Karpas-422 (cell line): ENCODE measurements around the gene ZNF35. TPM values are rescaled to one million over a fixed set of nuclear protein-coding genes. Genes with fewer than 3 reads are reported as not detected.
"Not testable (repeated sequence)": the region's sequence is repeated elsewhere in the genome, so short reads cannot be mapped to it uniquely, and the experiment has no call there.

Experiments
- DNase-seq: peaks from one replicate; pipeline ENCODE4 v3.0.0-alpha.2; 2015
- H2AFZ ChIP-seq: fragments of 200-600 bp; sonication (generic); 2 replicates; pipeline ENCODE4 v1.6.1; 2014; ENCODE audit warnings: antibody characterized with exemption, low read length, mixed read lengths
- H3K27ac ChIP-seq: fragments of 200-600 bp; sonication (generic); 2 replicates; pipeline ENCODE4 v1.5.1; 2014; ENCODE audit warnings: mild to moderate bottlenecking, low read length, moderate library complexity
- H3K27me3 ChIP-seq: fragments of 200-600 bp; sonication (generic); 2 replicates; pipeline ENCODE4 v1.6.1; 2014; ENCODE audit warnings: low read length, mixed read lengths
- H3K36me3 ChIP-seq: fragments of 200-600 bp; sonication (generic); 2 replicates; pipeline ENCODE4 v1.6.1; 2014; ENCODE audit warnings: low read length, mixed read lengths; ENCODE audit not compliant: insufficient read depth
- H3K4me1 ChIP-seq: fragments of 200-600 bp; sonication (generic); 2 replicates; pipeline ENCODE4 v1.6.1; 2014; ENCODE audit warnings: mild to moderate bottlenecking, low read length, mixed read lengths
- H3K4me2 ChIP-seq: fragments of 200-600 bp; sonication (generic); 2 replicates; pipeline ENCODE4 v1.6.1; 2014; ENCODE audit warnings: low read length, low read depth, mild to moderate bottlenecking; ENCODE audit not compliant: poor library complexity, severe bottlenecking
- H3K4me3 ChIP-seq: fragments of 200-600 bp; sonication (generic); 2 replicates; pipeline ENCODE4 v1.5.1; 2014; ENCODE audit warnings: mild to moderate bottlenecking, antibody characterized with exemption, low read length, mixed read lengths
- H3K79me2 ChIP-seq: fragments of 200-600 bp; sonication (generic); 2 replicates; pipeline ENCODE4 v1.6.1; 2014; ENCODE audit warnings: mild to moderate bottlenecking, low read length, mixed read lengths
- H3K9ac ChIP-seq: fragments of 200-600 bp; sonication (generic); 2 replicates; pipeline ENCODE4 v1.6.0; 2014; ENCODE audit warnings: low read length
- H3K9me2 ChIP-seq: fragments of 200-600 bp; sonication (generic), shearing (Covaris generic); replicated peaks from 2 replicates; pipeline ENCODE4 v1.6.0; 2014; ENCODE audit warnings: mild to moderate bottlenecking, low read length, moderate library complexity; ENCODE audit not compliant: insufficient read depth
- H3K9me3 ChIP-seq: fragments of 300-700, 200-600 bp; sonication (generic); 2 replicates; pipeline ENCODE4 v1.6.1; 2014; ENCODE audit warnings: low read length, mixed read lengths
- H4K20me1 ChIP-seq: fragments of 200-600 bp; sonication (generic); 2 replicates; pipeline ENCODE4 v1.6.1; 2014; ENCODE audit warnings: mild to moderate bottlenecking, antibody characterized with exemption, low read length, low read depth; ENCODE audit not compliant: insufficient read depth
- total RNA-seq: library from RNA; depleted of rRNA; stranded (reverse); fragments of >200 nt; shearing (Covaris generic); gene quantifications from 2 replicates; pipeline ENCODE4 v1.2.3, GENCODE V29; 2014; ENCODE audit warnings: low replicate concordance

The ZNF35 gene
- total RNA-seq, 1 experiment from 2014 or later, result 7.2 TPM

DNA sequence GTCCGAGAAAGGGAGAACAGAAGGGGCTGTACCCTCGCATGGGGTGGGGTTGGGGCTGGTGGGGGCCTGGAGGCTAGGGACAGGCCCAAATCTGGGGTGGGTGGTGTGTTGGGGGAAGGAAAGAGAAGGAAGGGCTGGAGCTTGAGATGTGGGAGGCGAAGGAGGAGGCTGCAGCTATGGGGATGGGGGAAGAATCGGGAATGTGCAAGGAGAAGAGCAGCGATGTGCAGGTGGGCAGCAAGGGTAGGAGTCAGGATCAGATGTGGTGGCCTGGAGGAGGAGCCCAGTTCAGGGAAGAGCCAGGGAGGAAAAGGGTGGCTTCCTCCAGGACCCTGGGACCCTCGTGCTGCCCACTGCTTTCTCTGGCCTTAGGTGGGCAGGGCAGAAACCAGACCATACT, 21.2 kb downstream of the ZNF35 start:
- H3K27ac ChIP-seq, result no peak overlapping the region
- no peaks in the 10 kb centered on the region for H4K20me1 ChIP-seq
- no peak for DNase-seq
- H3K9ac ChIP-seq, result no peak overlapping the region
- H3K9me2 ChIP-seq, result no peaks in the 10 kb centered on the region
- H3K36me3 ChIP-seq, result no peaks in the 10 kb centered on the region
- no peaks in the 10 kb centered on the region for H3K79me2 ChIP-seq
- no peaks in the 10 kb centered on the region for H3K9me3 ChIP-seq
- no peaks in the 10 kb centered on the region for H3K27me3 ChIP-seq
- no peak overlapping the region for H3K4me2 ChIP-seq
- H3K4me3 ChIP-seq, result no peak overlapping the region
- H2AFZ ChIP-seq, result no peak overlapping the region
- H3K4me1 ChIP-seq, result no peaks in the 10 kb centered on the region

DNA sequence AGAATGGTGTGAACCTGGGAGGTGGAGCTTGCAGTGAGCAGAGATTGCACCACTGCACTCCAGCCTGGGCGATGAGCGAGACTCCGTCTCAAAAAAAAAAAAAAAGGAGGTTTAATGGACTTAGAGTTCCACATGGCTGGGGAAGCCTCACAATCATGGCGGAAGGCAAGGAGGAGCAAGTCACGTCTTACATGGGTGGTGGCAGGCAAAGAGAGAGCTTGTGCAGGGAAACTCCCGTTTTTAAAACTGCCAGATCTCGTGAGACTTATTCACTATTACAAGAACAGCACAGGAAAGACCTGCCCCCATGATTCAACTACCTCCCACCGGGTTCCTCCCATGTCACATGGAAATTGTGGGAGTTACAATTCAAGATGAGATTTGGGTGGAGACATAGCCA, 24.9 kb downstream of the ZNF35 start:
- H3K27ac ChIP-seq, H3K79me2 ChIP-seq, H3K4me2 ChIP-seq, H3K4me1 ChIP-seq, H3K36me3 ChIP-seq, H3K9me3 ChIP-seq, DNase-seq, H2AFZ ChIP-seq, H3K4me3 ChIP-seq, H3K9me2 ChIP-seq, H3K9ac ChIP-seq, H4K20me1 ChIP-seq, H3K27me3 ChIP-seq: not testable (repeated sequence)

DNA sequence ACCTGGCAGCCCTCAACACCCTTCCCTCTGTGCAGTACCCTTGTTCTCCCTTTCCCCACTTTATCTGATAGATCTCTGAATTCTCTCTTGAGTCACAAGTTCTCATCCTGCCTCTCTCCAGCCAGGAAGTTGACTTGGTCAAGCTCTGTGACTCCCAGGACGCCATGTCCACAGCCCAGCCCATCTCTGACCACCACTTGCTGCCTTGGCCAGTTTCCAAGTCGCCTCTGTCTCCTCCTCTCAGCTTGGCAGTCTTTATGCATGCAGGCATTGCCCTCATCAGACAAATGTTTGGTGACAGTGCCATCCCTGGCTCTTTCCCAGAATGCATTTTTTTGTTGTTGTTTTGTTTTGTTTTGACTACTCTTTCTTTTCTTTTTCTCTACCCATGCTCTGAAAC, 25.7 kb downstream of the ZNF35 start:
- Histone ChIP-seq H3K4me3 (no peak overlapping the region), H3K9me2 (no peaks in the 10 kb centered on the region), H3K4me1 (no peaks in the 10 kb centered on the region), H3K9me3 (no peaks in the 10 kb centered on the region), H3K36me3 (no peaks in the 10 kb centered on the region), H3K27ac (no peak overlapping the region), H3K79me2 (no peaks in the 10 kb centered on the region), H3K4me2 (no peak overlapping the region), H3K27me3 (no peaks in the 10 kb centered on the region), H2AFZ (no peak overlapping the region), H3K9ac (no peak overlapping the region), H4K20me1 (no peaks in the 10 kb centered on the region)
- no peak for DNase-seq

DNA sequence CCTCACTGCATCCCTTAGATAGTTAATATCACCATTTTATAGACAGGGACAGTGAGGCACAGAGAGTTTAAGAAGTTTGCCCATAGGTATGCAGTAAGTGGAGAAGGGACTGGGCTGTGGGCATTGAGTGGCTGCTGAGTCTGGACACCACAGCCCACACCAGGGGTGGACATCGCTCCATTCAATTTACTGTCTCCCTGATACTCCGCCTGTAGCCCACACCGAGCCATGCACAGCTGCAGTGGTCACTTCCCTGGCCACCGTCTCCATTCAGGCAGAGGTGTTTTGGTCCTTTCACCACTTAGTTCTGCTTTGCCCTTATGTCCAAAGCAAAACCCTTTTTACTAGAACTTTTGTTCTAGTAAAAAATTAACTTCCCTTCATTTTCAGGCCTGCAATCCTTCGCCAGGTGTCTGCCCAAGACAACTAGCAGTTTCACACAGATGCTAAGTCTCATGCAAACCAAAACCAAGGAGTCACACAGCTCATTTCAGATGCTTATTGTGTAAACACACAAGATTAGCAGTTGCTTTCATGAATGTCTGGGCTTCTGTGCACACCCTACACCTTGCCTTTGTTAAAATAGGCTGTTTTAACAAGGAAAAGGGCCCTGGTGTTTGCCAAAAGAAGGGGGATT, 30.1 kb downstream of the ZNF35 start:
- DNase-seq, result no peak
- H3K27ac ChIP-seq, result no peak overlapping the region
- no peaks in the 10 kb centered on the region for H4K20me1 ChIP-seq
- H3K4me3 ChIP-seq, result no peak overlapping the region
- no peak overlapping the region for H3K4me2 ChIP-seq
- H3K9me3 ChIP-seq, result no peaks in the 10 kb centered on the region
- no peak overlapping the region for H3K9ac ChIP-seq
- no peaks in the 10 kb centered on the region for H3K79me2 ChIP-seq
- H3K4me1 ChIP-seq, result no peaks in the 10 kb centered on the region
- no peaks in the 10 kb centered on the region for H3K27me3 ChIP-seq
- no peaks in the 10 kb centered on the region for H3K36me3 ChIP-seq
- no peak overlapping the region for H2AFZ ChIP-seq
- H3K9me2 ChIP-seq, result no peaks in the 10 kb centered on the region

DNA sequence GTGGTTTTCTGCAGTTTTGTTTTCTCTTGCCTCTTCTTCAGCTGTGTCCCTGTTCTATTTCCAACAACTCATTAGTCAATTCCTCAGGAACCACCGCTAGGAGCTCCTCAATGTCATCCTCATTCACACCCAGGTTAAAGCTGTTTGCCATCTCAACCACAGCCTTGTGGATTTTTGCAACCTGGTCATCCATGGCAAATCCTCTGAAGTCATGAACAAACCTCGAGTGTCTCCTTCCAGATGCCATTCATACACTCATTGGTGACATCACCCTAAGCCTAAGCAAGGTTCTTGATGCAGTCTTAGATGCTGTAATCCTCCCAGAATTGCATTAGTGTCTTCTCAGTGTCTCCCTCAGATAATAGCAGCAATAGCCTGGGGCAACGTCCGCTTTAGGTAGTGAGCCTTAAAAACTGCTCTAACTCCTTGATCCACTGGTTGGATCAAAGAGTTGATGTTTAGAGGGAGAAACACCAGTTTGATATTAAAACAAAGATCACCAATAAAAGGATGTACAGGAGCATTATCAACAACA, 32.5 kb downstream of the ZNF35 start:
- no peak for DNase-seq
- no peak overlapping the region for H3K4me2 ChIP-seq
- no peak overlapping the region for H2AFZ ChIP-seq

DNA sequence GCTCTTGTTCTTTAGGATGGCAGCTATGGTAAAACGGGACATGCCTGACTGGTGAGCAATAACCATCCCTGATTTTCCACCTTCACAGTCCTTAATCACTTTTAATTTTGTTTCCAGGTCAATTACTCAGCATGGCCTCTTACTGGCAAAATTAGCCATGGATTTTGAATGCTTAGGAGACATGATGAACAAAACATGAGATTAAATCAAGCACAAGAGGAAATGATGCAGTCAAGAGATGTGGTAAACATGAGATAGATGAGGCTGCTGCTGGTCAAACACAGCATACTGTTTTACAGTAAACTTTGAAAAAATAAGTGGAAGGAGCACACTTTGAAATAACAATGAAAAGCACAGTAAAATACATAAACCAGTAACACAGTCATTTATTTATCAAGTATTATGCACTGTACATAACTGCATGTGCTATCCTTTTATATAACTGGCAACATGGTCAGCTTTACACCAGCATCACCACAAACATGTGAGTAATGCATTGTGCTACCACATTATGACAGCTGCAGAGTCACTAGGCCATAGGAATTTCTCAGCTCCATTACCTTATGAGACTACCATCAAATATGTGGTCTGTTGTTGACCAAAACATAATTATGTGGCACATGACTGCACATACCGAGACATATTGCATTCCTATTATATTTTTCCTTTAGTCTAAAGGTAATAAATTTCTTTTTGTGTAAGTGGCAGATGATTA, 33.8 kb downstream of the ZNF35 start:
- Histone ChIP-seq H3K9me3 (peaks cover 4% of the 10 kb centered on the region; the same call in 1 of the 2 replicates), H3K9ac (no peak overlapping the region), H3K36me3 (no peaks in the 10 kb centered on the region), H2AFZ (no peak overlapping the region), H3K79me2 (no peaks in the 10 kb centered on the region), H3K27me3 (no peaks in the 10 kb centered on the region), H3K4me1 (no peaks in the 10 kb centered on the region), H4K20me1 (no peaks in the 10 kb centered on the region), H3K27ac (no peak overlapping the region), H3K4me2 (no peak overlapping the region), H3K9me2 (no peaks in the 10 kb centered on the region), H3K4me3 (no peak overlapping the region)
- DNase-seq, result no peak

More for the DNA sequence above, 32.5 kb downstream of the ZNF35 start:
- no peaks in the 10 kb centered on the region for H3K4me1 ChIP-seq
- H3K9me2 ChIP-seq, result no peaks in the 10 kb centered on the region
- no peak overlapping the region for H3K27ac ChIP-seq
- no peaks in the 10 kb centered on the region for H4K20me1 ChIP-seq
- no peak overlapping the region for H3K9ac ChIP-seq
- peaks cover under 1% of the 10 kb centered on the region; the same call in 1 of the 2 replicates for H3K9me3 ChIP-seq
- no peaks in the 10 kb centered on the region for H3K36me3 ChIP-seq
- no peak overlapping the region for H3K4me3 ChIP-seq
- no peaks in the 10 kb centered on the region for H3K79me2 ChIP-seq
- H3K27me3 ChIP-seq, result no peaks in the 10 kb centered on the region

DNA sequence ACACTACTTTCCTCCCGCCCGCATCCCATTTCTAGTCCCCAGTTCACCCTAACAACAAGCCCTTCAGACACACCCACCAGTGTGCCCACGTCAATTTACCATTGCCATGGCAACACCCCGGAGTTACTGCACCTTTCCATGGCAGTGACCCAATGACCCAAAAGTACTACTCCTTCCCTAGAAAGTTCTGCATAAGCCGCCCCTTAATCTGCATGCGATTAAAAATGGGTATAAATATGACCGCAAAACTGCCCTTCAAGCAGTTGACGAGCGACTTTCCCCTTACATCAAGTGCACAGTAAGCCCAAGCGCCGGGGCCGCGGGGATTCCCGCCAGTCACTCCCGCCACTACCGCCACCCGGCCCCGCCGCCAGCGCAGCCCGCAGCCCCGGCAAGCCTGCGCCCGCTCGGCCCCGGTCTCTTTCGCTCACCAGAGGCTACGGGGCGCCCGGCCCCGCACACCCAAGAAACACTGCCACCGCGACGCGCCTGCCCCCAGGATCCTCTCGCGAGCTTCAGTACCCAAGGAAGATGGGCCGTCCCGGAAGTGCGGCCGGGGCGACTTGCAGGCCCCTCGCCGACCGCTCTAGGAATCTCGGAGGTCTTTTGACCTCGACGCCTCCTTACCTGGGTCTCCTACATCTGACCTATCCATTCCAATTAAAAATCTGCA, 36.7 kb downstream of the ZNF35 start:
- peak overlapping the region; percentile 54 for H3K9ac ChIP-seq
- no peaks in the 10 kb centered on the region for H3K36me3 ChIP-seq
- H3K27me3 ChIP-seq, result no peaks in the 10 kb centered on the region
- H3K79me2 ChIP-seq, result no peaks in the 10 kb centered on the region
- no peaks in the 10 kb centered on the region for H3K4me1 ChIP-seq
- peak overlapping the region; percentile 56 for H3K4me2 ChIP-seq
- peaks cover 4% of the 10 kb centered on the region; the same call in 1 of the 2 replicates for H3K9me3 ChIP-seq
- H3K9me2 ChIP-seq, result no peaks in the 10 kb centered on the region
- no peak overlapping the region for H3K27ac ChIP-seq
- DNase-seq, result peak; percentile 72
- H2AFZ ChIP-seq, result peak overlapping the region; percentile 65; the same call in 1 of the 2 replicates
- H3K4me3 ChIP-seq, result peak overlapping the region; percentile 65
- H4K20me1 ChIP-seq, result no peaks in the 10 kb centered on the region

DNA sequence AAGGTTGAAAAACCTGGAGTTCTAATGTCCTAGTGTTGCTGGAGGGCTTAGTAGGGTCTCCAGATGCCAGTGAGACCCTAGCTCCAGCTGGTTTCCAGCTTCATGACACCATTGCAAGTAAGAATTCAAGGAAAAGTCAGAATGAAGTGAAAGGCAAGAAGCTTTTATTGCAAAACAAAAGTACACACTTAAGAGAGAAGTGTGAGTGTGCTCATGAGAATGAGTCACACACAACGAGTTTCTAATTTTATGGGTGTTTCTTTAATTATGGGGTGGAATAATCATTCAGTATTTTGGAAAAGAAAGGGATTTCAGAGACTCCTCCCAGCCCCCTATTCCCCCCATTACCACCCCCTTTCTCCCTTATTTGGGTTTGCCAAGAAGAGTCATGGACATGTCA, 39.4 kb downstream of the ZNF35 start:
- H2AFZ ChIP-seq, result no peak overlapping the region

More for the DNA sequence above, 39.4 kb downstream of the ZNF35 start:
- peaks cover 4% of the 10 kb centered on the region; the same call in 1 of the 2 replicates for H3K9me3 ChIP-seq
- H3K79me2 ChIP-seq, result no peaks in the 10 kb centered on the region
- H3K4me2 ChIP-seq, result no peak overlapping the region
- H4K20me1 ChIP-seq, result no peaks in the 10 kb centered on the region
- no peak overlapping the region for H3K4me3 ChIP-seq
- H3K27ac ChIP-seq, result no peak overlapping the region
- no peak overlapping the region for H3K9ac ChIP-seq
- no peaks in the 10 kb centered on the region for H3K4me1 ChIP-seq
- no peaks in the 10 kb centered on the region for H3K36me3 ChIP-seq
- no peaks in the 10 kb centered on the region for H3K27me3 ChIP-seq
- H3K9me2 ChIP-seq, result no peaks in the 10 kb centered on the region
- no peak for DNase-seq
